Endothelial cell of umbilical vein (primary cell): ENCODE measurements around the gene CUEDC1.

ENCODE experiments used
- CTCF ChIP-seq, 2 donors: IDR thresholded peaks; 1 replicate in 1 of 2; 2 replicates in 1 of 2; pipeline ENCODE4 v1.5.1; 2011; ENCODE audit warnings: low read length in 2 of 2, mild to moderate bottlenecking in 2 of 2, moderate library complexity in 2 of 2, control low read depth in 1 of 2, inconsistent platforms in 1 of 2, low read depth in 1 of 2; ENCODE audit not compliant: insufficient read depth in 1 of 2; ENCODE audit errors: extremely low read depth in 1 of 2
- JUN ChIP-seq: IDR thresholded peaks from 2 replicates; pipeline ENCODE4 v1.6.1; 2011; ENCODE audit warnings: borderline replicate concordance, low read depth; ENCODE audit not compliant: insufficient read length, insufficient read depth
- MAX ChIP-seq: IDR thresholded peaks from 2 replicates; pipeline ENCODE4 v1.6.1; 2011; ENCODE audit not compliant: insufficient read depth, insufficient read length
- MYC ChIP-seq: IDR thresholded peaks from one replicate; pipeline ENCODE4 v1.6.1; 2011; ENCODE audit warnings: mild to moderate bottlenecking, low read depth, low read length

DNA sequence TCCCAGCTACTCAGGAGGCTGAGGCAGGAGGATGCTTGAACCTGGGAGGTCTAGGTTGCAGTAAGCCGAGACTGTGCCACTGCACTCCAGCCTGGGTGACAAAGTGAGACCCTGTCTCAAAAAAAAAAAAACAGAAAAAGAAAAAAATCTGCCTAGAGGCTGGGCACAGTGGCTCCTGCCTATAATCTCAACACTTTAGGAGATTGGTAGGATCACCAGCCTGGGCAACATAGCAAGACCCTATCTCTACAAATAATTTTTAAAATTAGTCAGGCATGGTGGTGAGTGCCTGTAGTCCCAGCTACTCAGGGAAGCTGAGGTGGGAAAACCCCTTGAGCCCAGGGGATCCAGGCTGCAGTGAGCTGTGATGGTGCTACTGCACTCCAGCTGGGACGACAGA lies 17.7 kb downstream of the CUEDC1 start:
- no peak for TF ChIP-seq CTCF (IDR thresholded peaks at IDR 0.05; ENCODE audit: extremely low read depth in 1 of 2, insufficient read depth in 1 of 2, low read depth in 1 of 2, low read length in 2 of 2)
- no peak for TF ChIP-seq JUN
- TF ChIP-seq MAX, result no peak
- no peak for TF ChIP-seq MYC
